ENCODE results near the gene EPHA2. TPM values are rescaled to one million over a fixed set of nuclear protein-coding genes. Genes with fewer than 3 reads are reported as not detected.

The EPHA2 gene
- total RNA-seq, 2 donors from 2014 or later = 19.5 to 26.7 TPM

DNA sequence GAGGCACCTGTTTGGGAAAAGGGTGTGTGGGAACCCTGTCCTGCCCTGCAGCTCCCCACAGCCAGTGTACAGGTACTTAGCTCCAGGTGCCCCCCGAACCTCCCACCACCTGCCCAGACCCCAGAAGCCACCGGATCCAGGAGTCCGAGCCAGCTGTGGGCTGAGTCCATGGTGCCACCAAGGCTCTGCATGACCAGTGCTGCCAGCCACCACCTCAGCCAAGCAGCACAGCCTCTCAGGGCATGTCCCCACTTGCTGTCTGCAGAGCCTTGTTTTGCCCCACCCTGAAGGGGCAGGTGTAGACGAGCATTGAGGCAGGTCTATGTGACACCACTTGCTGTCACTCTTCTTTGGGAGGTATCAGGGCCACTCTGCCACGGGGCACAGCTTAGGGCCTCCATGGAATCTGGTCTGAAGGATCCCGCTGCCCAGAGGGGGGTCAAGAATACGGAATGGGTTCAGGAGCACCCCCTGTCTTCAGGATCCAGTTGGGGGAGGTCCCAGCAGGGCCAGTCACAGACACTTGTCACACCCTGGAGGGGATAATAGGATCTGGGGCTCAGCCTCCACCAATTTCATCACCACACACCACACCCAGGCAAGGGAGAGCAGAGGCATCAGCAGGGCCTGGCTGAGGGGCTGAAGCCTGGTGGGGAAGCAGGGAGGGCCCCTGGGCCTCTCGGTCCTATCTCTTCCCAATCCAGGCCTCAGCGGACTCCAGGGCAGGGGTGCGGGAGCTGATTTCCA is 28.9 kb upstream of the EPHA2 start:
- Histone ChIP-seq H3K9me3 (no peaks in the 10 kb centered on the region), H3K4me3 (no peak overlapping the region), H3K27me3 (no peaks in the 10 kb centered on the region), H3K4me1 (peaks cover 25% of the 10 kb centered on the region), H3K27ac (no peak overlapping the region), H3K36me3 (replicated peaks in 1 of 2; ENCODE audit: insufficient read depth in 1 of 2, low read depth in 2 of 2) (no peaks in the 10 kb centered on the region)
- no peak for ATAC-seq
- no peak for DNase-seq
- 82 to 88% methylated on average over 5 to 10 of the region's 10 CpGs for WGBS, 2 donors
- TF ChIP-seq, protein P1, sequence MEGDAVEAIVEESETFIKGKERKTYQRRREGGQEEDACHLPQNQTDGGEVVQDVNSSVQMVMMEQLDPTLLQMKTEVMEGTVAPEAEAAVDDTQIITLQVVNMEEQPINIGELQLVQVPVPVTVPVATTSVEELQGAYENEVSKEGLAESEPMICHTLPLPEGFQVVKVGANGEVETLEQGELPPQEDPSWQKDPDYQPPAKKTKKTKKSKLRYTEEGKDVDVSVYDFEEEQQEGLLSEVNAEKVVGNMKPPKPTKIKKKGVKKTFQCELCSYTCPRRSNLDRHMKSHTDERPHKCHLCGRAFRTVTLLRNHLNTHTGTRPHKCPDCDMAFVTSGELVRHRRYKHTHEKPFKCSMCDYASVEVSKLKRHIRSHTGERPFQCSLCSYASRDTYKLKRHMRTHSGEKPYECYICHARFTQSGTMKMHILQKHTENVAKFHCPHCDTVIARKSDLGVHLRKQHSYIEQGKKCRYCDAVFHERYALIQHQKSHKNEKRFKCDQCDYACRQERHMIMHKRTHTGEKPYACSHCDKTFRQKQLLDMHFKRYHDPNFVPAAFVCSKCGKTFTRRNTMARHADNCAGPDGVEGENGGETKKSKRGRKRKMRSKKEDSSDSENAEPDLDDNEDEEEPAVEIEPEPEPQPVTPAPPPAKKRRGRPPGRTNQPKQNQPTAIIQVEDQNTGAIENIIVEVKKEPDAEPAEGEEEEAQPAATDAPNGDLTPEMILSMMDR (IDR thresholded peaks at IDR 0.05) = no peak
- intact Hi-C loops (cut with DNase I) = loop anchor here (2.0 kb wide), 1 partner anchor 106 kb away; no protein-coding TSS in a partner anchor

DNA sequence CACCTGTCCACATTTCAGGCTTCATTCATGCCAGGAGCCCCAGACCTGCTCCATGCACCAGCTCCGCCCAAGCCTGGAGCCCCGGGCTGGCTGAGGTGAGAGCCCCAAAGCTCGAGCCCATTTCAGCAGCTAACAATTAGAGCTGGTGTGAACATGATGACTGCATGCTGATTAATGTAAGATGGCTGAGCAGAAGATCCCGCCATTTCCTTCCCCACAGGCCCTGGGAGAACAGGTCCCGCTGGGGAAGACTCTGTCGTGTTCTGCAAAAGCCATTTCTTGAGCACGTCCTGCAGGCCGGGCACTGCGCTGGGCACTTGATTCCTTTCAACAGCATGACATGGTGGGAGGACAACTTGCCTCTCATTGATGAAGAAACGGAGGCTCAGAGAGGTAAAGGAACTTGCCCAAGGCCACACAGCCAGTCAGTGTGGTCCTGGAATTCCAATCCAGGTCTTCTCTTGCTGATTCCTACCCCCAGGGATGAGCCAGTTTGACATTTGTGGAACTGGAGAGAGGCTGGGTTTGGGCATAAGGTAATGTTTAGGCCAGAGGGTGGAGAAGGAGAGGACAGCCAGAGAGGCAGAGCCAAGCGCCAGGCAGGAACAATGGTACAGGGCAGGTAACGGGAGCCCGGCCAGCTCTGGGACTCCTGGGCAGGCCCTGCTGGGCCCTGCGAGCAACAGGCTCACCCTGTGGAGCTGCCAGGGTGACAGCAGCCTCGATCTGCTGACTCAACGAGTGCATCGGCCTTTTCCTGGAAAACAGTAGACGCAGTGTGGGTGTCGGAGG is 28.1 kb upstream of the EPHA2 start:
- no peak for DNase-seq
- TF ChIP-seq, protein P1 (IDR thresholded peaks at IDR 0.05) = no peak
- no peak for TF ChIP-seq POLR2A (IDR thresholded peaks at IDR 0.05)
- 80 to 85% methylated on average over 12 to 19 of the region's 19 CpGs for WGBS, 2 donors

DNA sequence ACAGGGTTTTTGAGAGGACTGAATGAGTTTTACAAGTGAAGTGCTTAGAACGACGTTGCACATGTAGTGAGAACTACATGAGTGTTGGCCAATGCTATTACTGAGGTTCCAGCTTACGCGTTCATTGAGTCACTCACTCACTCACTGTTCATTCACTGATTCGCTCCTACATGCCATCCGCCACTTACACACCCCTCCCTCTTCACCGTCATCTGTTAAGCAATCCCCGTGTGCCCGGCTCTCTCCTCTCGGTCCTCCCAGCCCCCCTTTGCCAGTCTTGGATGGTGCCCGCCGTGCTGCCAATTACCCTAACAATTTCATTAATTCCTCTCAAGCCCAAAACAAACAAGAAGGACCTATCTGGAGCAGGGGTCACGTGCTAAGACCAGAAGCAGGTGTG is 27.3 kb upstream of the EPHA2 start:
- intact Hi-C loops (cut with DNase I) = no loop called here
- H3K9me3 ChIP-seq = no peaks in the 10 kb centered on the region
- H3K27ac ChIP-seq = no peak overlapping the region
- DNase-seq = no peak
- no peak overlapping the region for H3K4me3 ChIP-seq
- WGBS, 2 donors = 80 to 84% methylated on average over 12 to 13 of the region's 13 CpGs
- ATAC-seq = no peak
- peaks cover 34% of the 10 kb centered on the region for H3K4me1 ChIP-seq
- no peaks in the 10 kb centered on the region for H3K36me3 ChIP-seq (replicated peaks in 1 of 2; ENCODE audit: insufficient read depth in 1 of 2, low read depth in 2 of 2)
- H3K27me3 ChIP-seq = no peaks in the 10 kb centered on the region
- no peak for TF ChIP-seq POLR2A (IDR thresholded peaks at IDR 0.05)
- TF ChIP-seq, protein P1 (IDR thresholded peaks at IDR 0.05) = no peak

More for the DNA sequence above, 28.1 kb upstream of the EPHA2 start:
- ATAC-seq = no peak
- H3K4me3 ChIP-seq = no peak overlapping the region
- intact Hi-C loops (cut with DNase I) = loop anchor here (2.0 kb wide), 1 partner anchor 105 kb away; no protein-coding TSS in a partner anchor
- no peaks in the 10 kb centered on the region for H3K27me3 ChIP-seq
- no peaks in the 10 kb centered on the region for H3K9me3 ChIP-seq
- H3K27ac ChIP-seq = no peak overlapping the region
- no peaks in the 10 kb centered on the region for H3K36me3 ChIP-seq (replicated peaks in 1 of 2; ENCODE audit: insufficient read depth in 1 of 2, low read depth in 2 of 2)
- peaks cover 27% of the 10 kb centered on the region for H3K4me1 ChIP-seq

DNA sequence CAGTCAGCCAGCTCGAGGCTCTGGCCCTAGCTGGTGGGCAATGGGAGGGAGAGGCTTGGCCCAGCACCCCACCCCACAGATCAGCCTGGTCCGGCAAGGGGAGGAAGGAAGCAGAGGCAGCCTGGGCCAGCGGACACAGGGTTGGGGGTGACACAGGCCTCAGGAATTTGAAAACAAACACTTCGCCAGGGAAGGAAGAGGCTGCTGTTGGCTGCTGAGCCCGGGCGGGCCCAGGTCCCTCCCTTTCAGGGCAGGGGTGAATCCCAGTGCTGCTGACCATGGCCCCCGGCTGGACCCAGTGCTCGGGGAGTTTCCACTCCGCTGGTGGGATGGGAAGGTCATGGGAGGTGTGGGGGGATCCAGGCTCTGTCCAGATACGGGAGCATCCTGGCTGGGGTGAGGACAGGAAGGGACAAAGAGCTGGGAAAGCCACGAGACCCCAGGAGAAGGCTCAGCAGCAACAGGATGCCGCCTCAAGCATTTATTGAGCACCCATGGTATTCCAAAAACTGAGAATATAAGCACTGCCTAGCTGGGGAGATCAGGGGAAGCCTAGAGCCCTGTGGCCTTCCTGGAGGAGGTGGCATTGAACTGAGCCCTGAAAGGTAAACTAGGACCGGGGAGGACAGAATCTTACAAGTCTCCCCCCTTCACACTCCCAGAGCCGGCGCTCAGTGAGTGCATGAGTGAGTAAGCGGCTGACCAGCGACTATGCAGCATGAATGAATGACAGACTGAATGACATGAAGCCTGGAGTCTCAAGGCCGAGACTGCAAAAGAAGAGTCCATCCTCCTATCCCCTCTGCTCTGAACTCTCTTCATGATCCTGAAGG is 26.2 kb upstream of the EPHA2 start:
- H3K27me3 ChIP-seq = no peaks in the 10 kb centered on the region
- peak; percentile 18 to 67 (median 57) for TF ChIP-seq POLR2A (IDR thresholded peaks at IDR 0.05)
- TF ChIP-seq, protein P1 (IDR thresholded peaks at IDR 0.05) = no peak
- H3K9me3 ChIP-seq = no peaks in the 10 kb centered on the region
- 74% methylated on average over 13 to 18 of the region's 18 CpGs for WGBS, 2 donors
- DNase-seq (peak; percentile 63 to 82 (median 74)), ATAC-seq (peak; percentile 90)
- H3K36me3 ChIP-seq (replicated peaks in 1 of 2; ENCODE audit: insufficient read depth in 1 of 2, low read depth in 2 of 2) = no peaks in the 10 kb centered on the region
- intact Hi-C loops (cut with DNase I) = no loop called here
- peak overlapping the region; percentile 62 to 89 (median 82) for H3K27ac ChIP-seq
- peaks cover 37% of the 10 kb centered on the region for H3K4me1 ChIP-seq
- H3K4me3 ChIP-seq = no peak overlapping the region

Data from body of pancreas (tissue), 4 donors.